ENCODE data around the gene ZNF177.

GRCh38 chr19:9406798-9407352 lies 44.1 kb downstream of the ZNF177 start:
- TF ChIP-seq CTCF (conservative IDR thresholded peaks at IDR 0.05), result no peak
- TF ChIP-seq ZFX (IDR thresholded peaks at IDR 0.05), result no peak
